Upper lobe of left lung (tissue), 6 donors: Measurements from ENCODE around the gene ADGRV1. TPM values are rescaled to one million over a fixed set of nuclear protein-coding genes. Genes with fewer than 3 reads are reported as not detected.
"Not testable (repeated sequence)": the region's sequence is repeated elsewhere in the genome, so short reads cannot be mapped to it uniquely, and the experiment has no call there.

Source experiments
- ATAC-seq, 2 donors: fragments of 200-7000 bp; cut with Tn5 transposase; one replicate each; pipeline ENCODE4 v1.9.1; 2022; ENCODE audit warnings: mild to moderate bottlenecking in 2 of 2, moderate library complexity in 2 of 2; ENCODE audit not compliant: low FRiP score in 2 of 2
- DNase-seq, 2 donors: peaks; one replicate each; pipeline ENCODE4 v3.0.0-alpha.2; 2019 to 2020
- H3K27ac ChIP-seq, 4 donors: fragments of 200-600 bp; sonication (generic); one replicate each; pipeline ENCODE4 v1.5.1; 2016 to 2019
- H3K27me3 ChIP-seq, 4 donors: fragments of 200-600 bp; sonication (generic); one replicate each; pipeline ENCODE4 v1.5.1; 2017 to 2019
- H3K36me3 ChIP-seq, 4 donors: fragments of 200-600 bp; sonication (generic); one replicate each; pipeline ENCODE4 v1.5.1; 2016 to 2019
- H3K4me1 ChIP-seq, 4 donors: fragments of 200-600 bp; sonication (generic); one replicate each; pipeline ENCODE4 v1.5.1; 2018 to 2019
- H3K4me3 ChIP-seq, 4 donors: fragments of 200-600 bp; sonication (generic); one replicate each; pipeline ENCODE4 v1.5.1; 2017 to 2019; ENCODE audit warnings: mild to moderate bottlenecking in 2 of 4, moderate library complexity in 1 of 4
- H3K9me3 ChIP-seq, 4 donors: fragments of 200-600 bp; sonication (generic); one replicate each; pipeline ENCODE4 v1.5.1; 2018 to 2019
- CTCF ChIP-seq, 6 experiments: fragments of 450-650 bp in 4 of 6; fragments of 200-600 bp in 2 of 6; sonication (generic) in 2 of 6; IDR thresholded peaks; one replicate each; pipeline ENCODE4 v1.5.1; 2016 to 2019; ENCODE audit warnings: antibody characterized with exemption in 6 of 6
- EP300 ChIP-seq, 4 donors: sonication (generic); formaldehyde crosslinking; IDR thresholded peaks; one replicate each; pipeline ENCODE4 v1.5.1; 2017; ENCODE audit warnings: antibody characterized with exemption in 4 of 4, control low read depth in 2 of 4
- POLR2A ChIP-seq, 4 donors: fragments of 450-650 bp; IDR thresholded peaks; one replicate each; pipeline ENCODE4 v1.5.1; 2016 to 2017; ENCODE audit warnings: antibody characterized with exemption in 4 of 4, mild to moderate bottlenecking in 2 of 4
- POLR2AphosphoS5 ChIP-seq, 2 donors: sonication (generic); formaldehyde crosslinking; IDR thresholded peaks; one replicate each; pipeline ENCODE4 v1.5.1; 2017; ENCODE audit warnings: antibody characterized with exemption in 2 of 2
- WGBS, 2 donors: methylation state at CpG; one replicate each; pipeline ENCODE4 v1.1.5; 2017 to 2018; 5-methylcytosine and 5-hydroxymethylcytosine counted together
- total RNA-seq, 6 donors: library from RNA; depleted of rRNA in 4 of 6; stranded (reverse); fragments of >200 nt in 4 of 6; gene quantifications; one replicate each; pipeline versions ENCODE4 v1.1.0 to v1.2.1, GENCODE V29; 2016 to 2021
- donor health status: DM: no; HTN: no; CAD: no; lungs with moderate emphysema.
- donor health status: DM: no; HTN: yes; CAD: no; lungs with severe emphysema.

Gene ADGRV1
- total RNA-seq, 6 donors from 2014 or later, result 22.3 to 129 (median 60.4) TPM

- 92 to 96% methylated on average over 1 of the region's 1 CpG for WGBS, 2 donors
- H3K4me3 ChIP-seq, result no peak overlapping the region
- TF ChIP-seq EP300 (IDR thresholded peaks at IDR 0.05) (no peak), POLR2A (IDR thresholded peaks at IDR 0.05) (no peak), POLR2AphosphoS5 (IDR thresholded peaks at IDR 0.05) (no peak), CTCF (IDR thresholded peaks at IDR 0.05) (no peak)
- H3K27ac ChIP-seq, result no peak overlapping the region
- no peak for DNase-seq
- no peaks in the 10 kb centered on the region for H3K9me3 ChIP-seq
- ATAC-seq, result no peak
- H3K27me3 ChIP-seq, result no peaks in the 10 kb centered on the region
- H3K4me1 ChIP-seq, result peaks cover 0 to 1% (median under 1%) of the 10 kb centered on the region in 4 donors
- H3K36me3 ChIP-seq, result no peaks in the 10 kb centered on the region
Measured at GRCh38 chr5:91033370-91033769, 474.8 kb downstream of the ADGRV1 start.

- DNase-seq (no peak), ATAC-seq (no peak)
- Histone ChIP-seq H3K27me3 (no peaks in the 10 kb centered on the region), H3K27ac (no peak overlapping the region), H3K4me3 (no peak overlapping the region), H3K36me3 (no peaks in the 10 kb centered on the region), H3K9me3 (no peaks in the 10 kb centered on the region), H3K4me1 (peaks cover 0 to 6% (median 0%) of the 10 kb centered on the region in 4 donors)
- TF ChIP-seq POLR2A (IDR thresholded peaks at IDR 0.05) (no peak), EP300 (IDR thresholded peaks at IDR 0.05) (no peak), POLR2AphosphoS5 (IDR thresholded peaks at IDR 0.05) (no peak), CTCF (IDR thresholded peaks at IDR 0.05) (no peak)
- 56 to 63% methylated on average over 2 of the region's 2 CpGs for WGBS, 2 donors
Measured at GRCh38 chr5:91038180-91038808, 479.7 kb downstream of the ADGRV1 start.

GRCh38 chr5:91041132-91041531 is 482.5 kb downstream of the ADGRV1 start:
- not testable (repeated sequence) for H3K27ac ChIP-seq, ATAC-seq, H3K4me3 ChIP-seq, H3K4me1 ChIP-seq, DNase-seq, H3K36me3 ChIP-seq, H3K9me3 ChIP-seq, H3K27me3 ChIP-seq
- WGBS, 2 donors, result 93 to 100% methylated on average over 1 of the region's 1 CpG

- WGBS, 2 donors, result 98 to 100% methylated on average over 1 of the region's 1 CpG
- no peak for ATAC-seq
- Histone ChIP-seq H3K9me3 (no peaks in the 10 kb centered on the region), H3K4me3 (no peak overlapping the region), H3K27ac (no peak overlapping the region), H3K36me3 (no peaks in the 10 kb centered on the region), H3K4me1 (peaks cover 0 to 7% (median 0%) of the 10 kb centered on the region in 4 donors), H3K27me3 (no peaks in the 10 kb centered on the region)
- TF ChIP-seq CTCF (IDR thresholded peaks at IDR 0.05) (no peak), POLR2A (IDR thresholded peaks at IDR 0.05) (no peak), EP300 (IDR thresholded peaks at IDR 0.05) (no peak), POLR2AphosphoS5 (IDR thresholded peaks at IDR 0.05) (no peak)
- DNase-seq, result no peak
Measured at GRCh38 chr5:91042247-91042935, 483.8 kb downstream of the ADGRV1 start.

GRCh38 chr5:91042936-91043255 is 484.3 kb downstream of the ADGRV1 start:
- no peak overlapping the region for H3K4me3 ChIP-seq
- H3K27ac ChIP-seq, result no peak overlapping the region
- H3K27me3 ChIP-seq, result no peaks in the 10 kb centered on the region
- TF ChIP-seq EP300 (IDR thresholded peaks at IDR 0.05) (peak in 3 of 4 donors; percentile 29 to 72 (median 64)), POLR2A (IDR thresholded peaks at IDR 0.05) (no peak), POLR2AphosphoS5 (IDR thresholded peaks at IDR 0.05) (peak in 1 of 2 donors; percentile 53), CTCF (IDR thresholded peaks at IDR 0.05) (no peak)
- peaks cover 0 to 7% (median 0%) of the 10 kb centered on the region in 4 donors for H3K4me1 ChIP-seq
- 10 to 25% methylated on average over 2 of the region's 2 CpGs for WGBS, 2 donors
- H3K9me3 ChIP-seq, result no peaks in the 10 kb centered on the region
- no peak for ATAC-seq
- no peak for DNase-seq
- no peaks in the 10 kb centered on the region for H3K36me3 ChIP-seq
